ENCODE data around the gene PRKCA. TPM values are rescaled to one million over a fixed set of nuclear protein-coding genes. Genes with fewer than 3 reads are reported as not detected.

The PRKCA gene
- total and polyA plus RNA-seq, 2 of the 13 experiments (the other 11 are each of a cell fraction or from before 2014, with no cell fraction given): 18.5 to 21.5 TPM

GRCh38 chr17:66743511-66743910 lies 441.1 kb downstream of the PRKCA start:
- intact Hi-C loops (cut with micrococcal nuclease; ENCODE audit: unreplicated experiment): no loop called here
- 100% methylated on average over 2 of the region's 2 CpGs for WGBS (ENCODE audit: low lambda C conversion rate)
- Histone ChIP-seq H3K79me2 (ENCODE audit: insufficient read depth, low read length) (no peaks in the 10 kb centered on the region), H3K4me1 (ENCODE audit: insufficient read depth, low read length) (no peaks in the 10 kb centered on the region), H3K4me3 (replicated peaks in 1 of 3; ENCODE audit: insufficient read depth in 1 of 3, low read depth in 2 of 3, low read length in 3 of 3) (no peak overlapping the region), H3K9ac (ENCODE audit: insufficient read depth, low read depth, low read length) (no peak overlapping the region), H3K27me3 (ENCODE audit: control insufficient read depth in 1 of 2, insufficient read depth in 2 of 2, low read length in 2 of 2) (no peaks in the 10 kb centered on the region), H3K4me2 (ENCODE audit: low read depth, low read length) (no peak overlapping the region), H3K27ac (ENCODE audit: extremely low read length, insufficient read depth, low read length) (no peak overlapping the region), H2AFZ (ENCODE audit: low read length) (no peak overlapping the region), H3K9me3 (ENCODE audit: low read length) (no peaks in the 10 kb centered on the region), H4K20me1 (ENCODE audit: insufficient read depth, low read length) (no peaks in the 10 kb centered on the region), H3K36me3 (replicated peaks in 1 of 2; ENCODE audit: control insufficient read depth in 1 of 2, insufficient read depth in 2 of 2, low read length in 2 of 2) (peaks cover 12 to 39% of the 10 kb centered on the region in 2 experiments)
- ChIA-PET CTCF (ENCODE audit: low intra/inter-chr PET ratio, low total read pairs) (no interaction called here), POLR2A (no interaction called here)
- no peak for DNase-seq (ENCODE audit: low spot score)
- no peak for TF ChIP-seq ZNF563 (CRISPR knock-in tag; IDR thresholded peaks at IDR 0.05)
- no TSS peak for BruUV-seq (replicated peaks)
- no peak for FAIRE-seq
- ATAC-seq: no peak
- in situ Hi-C loops (cut with HindIII; ENCODE audit: extremely low pct_ligation_motif_present, low pct_unique_long_range_greater_than_20kb): no loop called here

- no peaks in the 10 kb centered on the region for H4K20me1 ChIP-seq (ENCODE audit: insufficient read depth, low read length)
- no peaks in the 10 kb centered on the region for H3K4me1 ChIP-seq (ENCODE audit: insufficient read depth, low read length)
- TF ChIP-seq NKX3-1 (CRISPR knock-in tag; IDR thresholded peaks at IDR 0.05): no peak
- TF ChIP-seq ZNF138 (CRISPR knock-in tag; IDR thresholded peaks at IDR 0.05; ENCODE audit: low read depth): no peak
- TF ChIP-seq ISL2 (CRISPR knock-in tag; IDR thresholded peaks at IDR 0.05): no peak
- TF ChIP-seq ZNF788 (CRISPR knock-in tag; IDR thresholded peaks at IDR 0.05; ENCODE audit: borderline replicate concordance): no peak
- no peak for TF ChIP-seq ZBTB7A (CRISPR knock-in tag; IDR thresholded peaks at IDR 0.05)
- TF ChIP-seq TCF7 (IDR thresholded peaks at IDR 0.05; ENCODE audit: low read depth): no peak
- TF ChIP-seq PLSCR1 (CRISPR knock-in tag; IDR thresholded peaks at IDR 0.05; ENCODE audit: borderline replicate concordance): no peak
- TF ChIP-seq ZNF792 (CRISPR knock-in tag; IDR thresholded peaks at IDR 0.05): no peak
- TF ChIP-seq PPARG (CRISPR knock-in tag; conservative IDR thresholded peaks at IDR 0.05): no peak
- TF ChIP-seq KLF12 (CRISPR knock-in tag; IDR thresholded peaks at IDR 0.05; ENCODE audit: borderline replicate concordance): no peak
- no peak for TF ChIP-seq FOXO1 (CRISPR knock-in tag; IDR thresholded peaks at IDR 0.05)
- TF ChIP-seq ZNF710 (CRISPR knock-in tag; IDR thresholded peaks at IDR 0.05; ENCODE audit: borderline replicate concordance): no peak
- TF ChIP-seq TOPORS (CRISPR knock-in tag; IDR thresholded peaks at IDR 0.05): no peak
- no peak for TF ChIP-seq HMGXB4 (CRISPR knock-in tag; IDR thresholded peaks at IDR 0.05; ENCODE audit: borderline replicate concordance in 1 of 2, low read depth in 1 of 2)
- no peak for TF ChIP-seq MAFK (conservative IDR thresholded peaks at IDR 0.05 in 1 of 2, IDR thresholded peaks at IDR 0.05 in 1 of 2; ENCODE audit: low read length in 2 of 2)
- WGBS (ENCODE audit: low lambda C conversion rate): 99% methylated on average over 5 of the region's 5 CpGs
- H3K79me2 ChIP-seq (ENCODE audit: insufficient read depth, low read length): no peaks in the 10 kb centered on the region
- H3K9ac ChIP-seq (ENCODE audit: insufficient read depth, low read depth, low read length): no peak overlapping the region
- DNase-seq (ENCODE audit: low spot score): no peak
- no peak overlapping the region for H3K27ac ChIP-seq (ENCODE audit: extremely low read length, insufficient read depth, low read length)
- ChIA-PET POLR2A (no interaction called here), CTCF (ENCODE audit: low intra/inter-chr PET ratio, low total read pairs) (no interaction called here)
- in situ Hi-C loops (cut with HindIII; ENCODE audit: extremely low pct_ligation_motif_present, low pct_unique_long_range_greater_than_20kb) (no loop called here), intact Hi-C loops (cut with micrococcal nuclease; ENCODE audit: unreplicated experiment) (no loop called here)
- no peak for FAIRE-seq
- H3K27me3 ChIP-seq (ENCODE audit: control insufficient read depth in 1 of 2, insufficient read depth in 2 of 2, low read length in 2 of 2): no peaks in the 10 kb centered on the region
- no peak for ATAC-seq
- peaks cover 13 to 38% of the 10 kb centered on the region in 2 experiments for H3K36me3 ChIP-seq (replicated peaks in 1 of 2; ENCODE audit: control insufficient read depth in 1 of 2, insufficient read depth in 2 of 2, low read length in 2 of 2)
- no peaks in the 10 kb centered on the region for H3K9me3 ChIP-seq (ENCODE audit: low read length)
- no peak overlapping the region for H3K4me3 ChIP-seq (replicated peaks in 1 of 3; ENCODE audit: insufficient read depth in 1 of 3, low read depth in 2 of 3, low read length in 3 of 3)
- no peak overlapping the region for H2AFZ ChIP-seq (ENCODE audit: low read length)
- H3K4me2 ChIP-seq (ENCODE audit: low read depth, low read length): no peak overlapping the region
- BruUV-seq (replicated peaks): no TSS peak
These were observed 444.3 kb downstream of the PRKCA start for GRCh38 chr17:66746736-66747135.

Measured in HepG2 (cell line).